Hepatocyte (in vitro differentiated cells): ENCODE results near the gene LDLRAP1. TPM values are rescaled to one million over a fixed set of nuclear protein-coding genes. Genes with fewer than 3 reads are reported as not detected.
"Not testable (repeated sequence)": the region's sequence is repeated elsewhere in the genome, so short reads cannot be mapped to it uniquely, and the experiment has no call there.

Experiments
- DNase-seq: peaks from one replicate; pipeline ENCODE4 v3.0.0-alpha.2; 2016; ENCODE audit warnings: low spot score
- H2AFZ ChIP-seq: fragments of 200-600 bp; sonication (generic); 2 replicates; pipeline ENCODE4 v1.6.0; 2016; ENCODE audit warnings: antibody characterized with exemption, mild to moderate bottlenecking
- H3K27ac ChIP-seq: fragments of 200-600 bp; sonication (generic); 2 replicates; pipeline ENCODE4 v1.5.1; 2016; ENCODE audit warnings: mild to moderate bottlenecking
- H3K27me3 ChIP-seq: fragments of 200-600 bp; sonication (generic); 2 replicates; pipeline ENCODE4 v1.6.1; 2016
- H3K36me3 ChIP-seq: fragments of 200-600 bp; sonication (generic); replicated peaks from 2 replicates; pipeline ENCODE4 v1.5.1; 2016; ENCODE audit warnings: low read depth; ENCODE audit not compliant: insufficient read depth
- H3K4me1 ChIP-seq: fragments of 200-600 bp; sonication (generic); 2 replicates; pipeline ENCODE4 v1.5.1; 2016; ENCODE audit warnings: mild to moderate bottlenecking, moderate library complexity; ENCODE audit not compliant: insufficient read depth
- H3K4me2 ChIP-seq: fragments of 200-600 bp; sonication (generic); 2 replicates; pipeline ENCODE4 v1.6.0; 2016
- H3K4me3 ChIP-seq: fragments of 200-600 bp; sonication (generic); 2 replicates; pipeline ENCODE4 v1.5.1; 2016; ENCODE audit warnings: mild to moderate bottlenecking
- H3K79me2 ChIP-seq: fragments of 200-600 bp; sonication (generic); 2 replicates; pipeline ENCODE4 v1.6.0; 2017; ENCODE audit warnings: mild to moderate bottlenecking
- H3K9me2 ChIP-seq: fragments of 200-600 bp; sonication (generic); replicated peaks from 2 replicates; pipeline ENCODE4 v1.6.0; 2017; ENCODE audit warnings: mild to moderate bottlenecking; ENCODE audit not compliant: insufficient read depth
- H3K9me3 ChIP-seq: fragments of 200-600 bp; sonication (generic); 2 replicates; pipeline ENCODE4 v1.5.1; 2016; ENCODE audit warnings: low read depth, mild to moderate bottlenecking
- H4K20me1 ChIP-seq: fragments of 200-600 bp; sonication (generic); 2 replicates; pipeline ENCODE4 v1.6.0; 2016; ENCODE audit warnings: mild to moderate bottlenecking; ENCODE audit not compliant: insufficient read depth, poor library complexity, severe bottlenecking
- CTCF ChIP-seq: fragments of 200-600 bp; sonication (generic); IDR thresholded peaks from 2 replicates; pipeline ENCODE4 v1.5.1; 2016; ENCODE audit warnings: antibody characterized with exemption, mild to moderate bottlenecking; ENCODE audit not compliant: poor library complexity
- EZH2 ChIP-seq: fragments of 200-600 bp; sonication (generic); IDR thresholded peaks from 2 replicates; pipeline ENCODE4 v1.6.1; 2016; ENCODE audit warnings: antibody characterized with exemption, mild to moderate bottlenecking, borderline replicate concordance
- EZH2phosphoT487 ChIP-seq: fragments of 200-600 bp; sonication (generic); IDR thresholded peaks from one replicate; pipeline ENCODE4 v1.6.1; 2018; ENCODE audit warnings: antibody characterized with exemption, mild to moderate bottlenecking, low read depth, moderate library complexity; ENCODE audit not compliant: unreplicated experiment, severe bottlenecking
- WGBS: methylation state at CpG from one replicate; pipeline ENCODE4 v1.1.6; 2016; ENCODE audit warnings: low lambda C conversion rate; ENCODE audit errors: missing lambda C conversion rate; 5-methylcytosine and 5-hydroxymethylcytosine counted together
- polyA plus RNA-seq: library from polyadenylated mRNA; unstranded; fragments of >200 nt; fragmentation: Nextera tagmentation; extraction: Ambion mirVana; gene quantifications from 2 replicates; pipeline ENCODE4 v1.2.1, GENCODE V29; 2016
- total RNA-seq: library from RNA; depleted of rRNA; stranded (reverse); fragments of >200 nt; gene quantifications from 2 replicates; pipeline ENCODE4 v1.2.3, GENCODE V29; 2014

The LDLRAP1 gene
- total and polyA plus RNA-seq, 2 experiments from 2014 or later = 17.3 to 27.5 TPM

- H3K9me2 ChIP-seq = no peaks in the 10 kb centered on the region
- no peaks in the 10 kb centered on the region for H3K4me1 ChIP-seq
- peak; percentile 60 for DNase-seq
- H3K36me3 ChIP-seq = no peaks in the 10 kb centered on the region
- WGBS = 73% methylated on average over 8 of the region's 8 CpGs
- H3K27ac ChIP-seq = peak overlapping the region; percentile 34
- no peak overlapping the region for H3K4me2 ChIP-seq
- H2AFZ ChIP-seq = no peak overlapping the region
- no peaks in the 10 kb centered on the region for H3K9me3 ChIP-seq
- TF ChIP-seq CTCF (peak; percentile 17), EZH2phosphoT487 (no peak), EZH2 (no peak)
- no peaks in the 10 kb centered on the region for H3K27me3 ChIP-seq
- no peaks in the 10 kb centered on the region for H3K79me2 ChIP-seq
- H3K4me3 ChIP-seq = no peak overlapping the region
- H4K20me1 ChIP-seq = no peaks in the 10 kb centered on the region
Observed at GRCh38 chr1:25590096-25590824, 46.9 kb downstream of the LDLRAP1 start.

- no peaks in the 10 kb centered on the region for H3K9me2 ChIP-seq
- H3K4me2 ChIP-seq = no peak overlapping the region
- no peak overlapping the region for H3K27ac ChIP-seq
- no peaks in the 10 kb centered on the region for H3K79me2 ChIP-seq
- H3K4me1 ChIP-seq = no peaks in the 10 kb centered on the region
- no peak overlapping the region for H3K4me3 ChIP-seq
- no peaks in the 10 kb centered on the region for H4K20me1 ChIP-seq
- no peak for DNase-seq
- 68% methylated on average over 2 of the region's 2 CpGs for WGBS
- no peaks in the 10 kb centered on the region for H3K27me3 ChIP-seq
- H3K9me3 ChIP-seq = no peaks in the 10 kb centered on the region
- H2AFZ ChIP-seq = no peak overlapping the region
- no peak for TF ChIP-seq CTCF
- TF ChIP-seq EZH2 = no peak
- no peak for TF ChIP-seq EZH2phosphoT487
- H3K36me3 ChIP-seq = no peaks in the 10 kb centered on the region
Observed at GRCh38 chr1:25593861-25594260, 50.5 kb downstream of the LDLRAP1 start.

- TF ChIP-seq EZH2 (no peak), EZH2phosphoT487 (no peak), CTCF (no peak)
- Histone ChIP-seq H3K79me2 (no peaks in the 10 kb centered on the region), H3K9me3 (no peaks in the 10 kb centered on the region), H3K27me3 (no peaks in the 10 kb centered on the region), H3K4me3 (no peak overlapping the region), H4K20me1 (no peaks in the 10 kb centered on the region), H3K4me1 (no peaks in the 10 kb centered on the region), H3K27ac (no peak overlapping the region), H3K9me2 (no peaks in the 10 kb centered on the region), H2AFZ (no peak overlapping the region), H3K36me3 (no peaks in the 10 kb centered on the region), H3K4me2 (no peak overlapping the region)
- no peak for DNase-seq
- 51% methylated on average over 2 of the region's 2 CpGs for WGBS
Observed at GRCh38 chr1:25594971-25595370, 51.6 kb downstream of the LDLRAP1 start.

GRCh38 chr1:25596641-25597040 lies 53.2 kb downstream of the LDLRAP1 start:
- H3K4me3 ChIP-seq, H3K9me2 ChIP-seq, DNase-seq, H3K27ac ChIP-seq, H3K27me3 ChIP-seq, H3K9me3 ChIP-seq, H3K4me1 ChIP-seq, H3K79me2 ChIP-seq, H3K36me3 ChIP-seq, H2AFZ ChIP-seq, H3K4me2 ChIP-seq, H4K20me1 ChIP-seq: not testable (repeated sequence)
- WGBS = 95% methylated on average over 5 of the region's 5 CpGs
